Glomerular visceral epithelial cell (primary cell): ENCODE measurements around the gene BST1.
A peak's percentile ranks its signal among the peaks of the same experiment; 100 is the strongest.

Experiments used
- DNase-seq: peaks from one replicate; pipeline ENCODE4 v3.0.0-alpha.2; 2016; ENCODE audit errors: extremely low spot score

Gene BST1

DNA sequence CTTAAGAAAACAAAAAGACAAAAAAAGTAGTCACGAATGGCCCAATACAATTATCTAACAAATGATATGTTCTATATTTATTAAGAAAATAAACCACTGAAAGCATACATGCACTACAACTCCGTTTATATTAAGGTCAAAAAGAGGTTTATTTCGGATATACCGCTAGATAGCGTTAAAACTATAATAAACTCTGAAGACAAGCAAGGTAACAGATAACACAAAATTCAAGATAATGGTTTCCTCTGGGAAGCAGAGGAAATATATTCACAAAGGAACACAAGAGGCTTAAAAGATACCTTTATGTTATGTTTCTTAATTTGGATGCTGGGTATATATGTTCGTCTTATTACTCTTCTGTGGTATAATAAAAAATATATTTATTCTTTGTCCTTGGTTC, 26.0 kb upstream of the BST1 start:
- DNase-seq = no peak

DNA sequence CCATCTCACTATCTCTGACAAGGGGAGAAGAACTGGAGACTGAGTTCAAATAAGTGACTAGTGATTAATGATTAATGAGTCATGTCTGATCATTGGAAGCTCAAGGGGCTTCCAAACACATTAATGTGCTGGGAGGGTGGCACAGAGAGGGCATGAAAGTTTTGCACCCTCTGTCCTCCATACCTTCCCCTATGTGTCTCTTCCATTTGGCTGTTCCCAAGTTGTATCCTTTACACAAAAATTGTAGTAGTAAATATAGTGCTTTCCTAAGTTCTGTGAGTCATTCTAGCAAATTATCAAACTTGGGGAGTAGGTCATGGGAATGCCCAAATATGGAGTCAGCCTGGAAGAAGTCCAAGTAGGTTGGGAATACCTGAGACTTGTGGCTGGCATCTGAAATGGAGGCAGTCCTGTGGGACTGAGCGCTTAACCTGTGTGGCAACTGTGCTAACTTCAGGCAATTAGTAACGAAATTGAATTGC, 25.3 kb upstream of the BST1 start:
- peak; percentile 95 for DNase-seq

DNA sequence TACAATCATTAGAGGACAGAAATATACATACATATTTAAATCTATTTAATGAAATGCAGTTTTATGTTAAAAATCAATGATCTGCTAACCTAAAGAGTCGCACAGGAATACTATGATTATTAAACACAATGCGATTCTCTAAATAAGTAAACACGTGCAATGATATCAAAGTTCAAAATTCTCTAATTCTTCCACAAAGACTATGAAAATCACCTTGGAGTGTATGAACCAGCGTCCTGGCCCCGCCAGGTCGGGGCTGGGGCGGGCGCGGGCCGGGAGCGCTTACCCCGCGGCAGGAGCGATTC, 21.8 kb upstream of the BST1 start:
- no peak for DNase-seq

DNA sequence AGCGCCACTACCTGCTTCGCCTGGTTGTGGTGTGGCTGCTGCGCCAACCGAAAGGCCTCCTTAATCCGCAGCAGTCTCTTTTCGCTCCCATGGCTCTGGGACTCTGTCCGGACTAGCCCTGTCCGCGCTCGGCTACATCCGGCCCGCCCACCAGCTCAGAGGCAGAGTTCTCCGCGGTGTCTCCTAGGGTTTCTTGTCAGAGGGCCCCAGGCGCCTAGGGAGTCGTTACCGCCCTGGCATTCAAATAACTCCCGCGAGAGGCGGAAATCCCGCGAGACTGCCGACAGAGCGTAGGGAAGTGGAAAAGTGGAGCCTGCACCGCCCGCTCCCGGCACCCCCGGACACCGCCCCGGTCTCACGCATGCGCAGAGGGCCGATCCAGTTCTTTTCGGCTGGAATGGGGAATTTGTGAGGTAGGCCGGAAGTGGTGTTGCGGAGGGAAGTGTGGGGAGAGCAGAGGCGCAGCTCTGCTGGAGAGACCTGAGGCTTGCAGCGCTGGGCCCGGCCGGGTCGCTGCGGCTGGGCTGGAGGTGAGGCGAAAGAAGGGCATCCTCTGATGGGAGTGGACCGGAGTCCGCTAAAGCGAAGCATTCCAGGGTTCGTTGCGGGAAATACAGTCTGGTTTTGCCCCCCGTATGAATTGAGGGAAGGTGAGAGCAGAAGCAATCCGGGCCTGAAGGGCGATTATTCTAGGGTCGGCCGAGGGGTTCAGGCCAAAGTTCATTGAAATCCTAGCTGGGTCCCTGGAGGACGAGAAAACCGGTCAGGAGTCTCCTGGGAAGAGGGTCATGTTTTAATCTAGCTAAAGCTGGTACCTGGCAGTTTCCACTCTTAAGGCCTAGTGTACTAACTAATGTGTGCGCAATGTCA, 21.3 kb upstream of the BST1 start, which contains the start of gene FAM200B:
TSS of gene FAM200B (plus strand) at position 456 of the 870 bp plus-strand sequence. CDS start 5,151 bp downstream, outside the sequence.
- DNase-seq = peak; percentile 100

DNA sequence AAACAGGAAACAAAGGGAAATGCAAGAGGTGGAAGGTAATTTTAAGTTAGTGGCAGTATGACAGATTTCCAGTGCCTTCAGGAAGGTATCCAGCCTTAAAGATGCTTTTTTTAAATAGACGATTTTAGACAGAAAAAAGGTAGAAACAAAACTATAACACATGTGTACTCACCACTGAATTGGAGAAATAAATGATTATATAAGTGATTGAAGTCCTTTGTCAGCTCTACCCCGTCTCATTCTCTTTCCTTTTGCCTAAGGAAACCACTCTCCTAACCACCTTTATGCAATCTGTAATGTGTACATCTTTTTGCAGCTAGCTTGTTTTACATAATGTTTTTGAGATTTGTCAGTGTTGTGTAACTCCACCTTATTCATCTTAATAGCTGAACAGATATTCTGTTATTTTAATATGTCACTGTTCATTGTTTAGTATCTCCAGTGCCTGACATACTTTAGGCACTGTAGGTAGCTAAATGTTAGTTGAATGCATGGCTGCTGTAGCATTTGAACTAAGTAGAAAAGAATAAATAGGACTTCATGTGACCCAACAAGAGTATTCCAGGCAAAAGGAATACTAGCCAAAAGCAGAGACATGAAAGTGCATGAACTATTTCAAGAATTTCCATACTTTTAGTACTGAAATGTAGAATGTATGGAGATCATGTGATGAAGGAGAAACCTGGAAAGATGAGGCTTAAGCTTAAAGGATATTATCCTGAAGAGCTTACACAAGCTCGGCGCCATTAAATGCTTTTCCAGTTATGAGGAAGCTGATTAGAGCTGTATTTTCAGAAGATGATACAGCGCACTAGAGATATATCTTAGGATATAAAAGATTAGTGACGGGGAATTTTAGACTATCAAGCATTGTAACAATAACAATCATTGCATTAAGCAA, 20.4 kb upstream of the BST1 start:
- peak; percentile 15 for DNase-seq

DNA sequence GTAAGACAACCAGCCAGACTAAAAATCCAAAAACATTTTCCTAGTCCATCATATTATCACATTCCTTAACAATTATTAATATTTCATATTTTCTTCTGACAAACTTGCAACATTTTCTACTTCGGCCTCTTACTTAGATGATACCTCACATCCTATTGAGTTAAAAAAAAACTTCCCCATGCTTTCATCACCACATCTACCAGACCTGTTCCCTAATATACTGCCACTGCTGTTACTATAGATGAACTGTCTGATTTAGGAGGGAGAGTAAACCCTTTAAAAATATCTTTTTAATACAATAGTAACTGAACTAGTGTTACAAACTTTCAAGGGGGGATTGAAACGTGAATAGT, 19.7 kb upstream of the BST1 start:
- DNase-seq = peak; percentile 14

DNA sequence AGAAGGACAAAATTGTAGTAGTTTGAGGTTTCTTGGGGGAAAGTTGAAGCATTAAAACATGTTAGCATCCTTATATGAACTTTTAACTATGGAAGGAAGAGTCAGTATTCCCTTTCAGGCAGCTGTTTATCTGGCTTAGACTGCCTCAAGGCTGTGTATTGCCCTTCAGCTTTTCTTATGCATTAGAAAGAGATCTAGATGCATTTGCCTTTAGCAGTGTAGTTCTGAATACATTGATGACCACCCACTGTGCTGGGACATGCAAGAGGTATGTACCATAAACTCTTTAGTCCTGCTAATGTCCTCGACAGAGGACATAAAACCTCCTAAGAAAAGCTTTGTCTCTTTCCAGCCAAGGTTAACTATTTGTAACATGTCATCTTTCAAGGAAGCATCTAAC, 18.4 kb upstream of the BST1 start:
- DNase-seq = no peak

DNA sequence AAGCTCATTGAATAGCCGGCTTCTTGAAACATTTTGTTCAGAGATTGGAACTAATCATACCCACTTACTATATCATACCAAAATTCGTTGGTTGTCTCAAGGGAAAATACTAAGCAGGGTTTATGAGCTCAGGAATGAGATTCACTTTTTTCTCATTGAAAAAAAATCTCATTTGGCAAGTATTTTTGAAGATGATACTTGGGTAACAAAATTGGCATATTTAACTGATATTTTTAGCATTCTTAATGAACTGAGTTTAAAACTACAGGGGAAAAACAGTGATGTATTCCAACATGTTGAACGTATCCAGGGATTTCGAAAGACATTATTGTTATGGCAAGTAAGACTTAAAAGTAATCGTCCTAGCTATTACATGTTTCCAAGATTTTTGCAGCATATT, 14.8 kb upstream of the BST1 start:
- DNase-seq = no peak

DNA sequence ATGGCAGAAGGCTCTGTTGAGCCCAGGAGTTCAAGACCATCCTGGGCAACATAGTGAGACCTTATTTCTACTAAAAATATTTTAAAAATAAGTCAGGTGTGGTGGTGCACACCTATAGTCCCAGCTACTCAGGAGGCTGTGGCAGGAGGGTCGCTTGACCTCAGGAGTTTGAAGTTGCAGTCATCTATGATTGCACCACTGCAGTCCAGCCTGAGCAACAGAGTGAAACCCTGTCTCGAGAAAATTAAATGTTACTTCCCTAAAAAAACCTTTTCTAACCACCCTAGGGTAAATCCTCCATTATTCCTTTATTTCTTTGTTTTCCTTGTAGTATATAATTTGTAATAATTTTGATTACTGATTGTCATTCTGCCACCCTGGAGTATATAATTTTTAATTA, 13.3 kb upstream of the BST1 start:
- peak; percentile 30 for DNase-seq

DNA sequence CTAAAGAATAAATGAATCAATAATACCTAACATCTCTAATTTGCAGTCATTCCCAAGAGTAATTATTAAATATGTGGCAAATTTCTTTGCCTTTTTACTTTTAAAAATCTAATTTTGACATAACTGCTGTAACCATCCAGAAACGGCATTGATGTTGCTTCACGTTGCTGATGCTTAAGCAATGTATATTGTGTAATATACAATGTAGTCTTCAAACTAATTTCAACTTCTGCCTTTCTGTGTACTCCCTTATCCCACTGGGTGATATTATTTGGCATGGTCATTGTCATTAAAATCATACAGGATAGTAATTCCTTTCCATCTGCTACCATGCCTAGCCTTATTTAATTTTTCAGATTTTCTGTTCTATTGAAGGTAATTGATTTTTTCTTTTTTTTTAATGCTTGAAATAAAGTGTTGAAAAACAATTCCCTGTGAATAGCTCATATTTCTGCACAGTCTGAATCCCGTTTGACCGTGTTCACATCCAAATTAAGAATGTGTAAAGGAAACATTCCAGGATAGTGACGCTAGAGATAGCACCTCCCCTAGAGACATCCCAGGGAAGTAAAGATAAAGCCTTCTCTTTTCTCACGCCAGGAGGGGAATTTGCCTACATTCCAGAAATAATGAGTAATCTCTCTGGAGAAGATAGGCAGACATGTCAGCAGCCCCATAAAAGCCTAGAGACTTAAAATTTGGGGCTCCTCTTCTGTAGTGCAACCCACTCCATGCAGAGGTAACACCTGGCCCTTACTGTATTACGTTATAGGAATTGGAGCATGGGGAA, 12.7 kb upstream of the BST1 start:
- peak; percentile 95 for DNase-seq

DNA sequence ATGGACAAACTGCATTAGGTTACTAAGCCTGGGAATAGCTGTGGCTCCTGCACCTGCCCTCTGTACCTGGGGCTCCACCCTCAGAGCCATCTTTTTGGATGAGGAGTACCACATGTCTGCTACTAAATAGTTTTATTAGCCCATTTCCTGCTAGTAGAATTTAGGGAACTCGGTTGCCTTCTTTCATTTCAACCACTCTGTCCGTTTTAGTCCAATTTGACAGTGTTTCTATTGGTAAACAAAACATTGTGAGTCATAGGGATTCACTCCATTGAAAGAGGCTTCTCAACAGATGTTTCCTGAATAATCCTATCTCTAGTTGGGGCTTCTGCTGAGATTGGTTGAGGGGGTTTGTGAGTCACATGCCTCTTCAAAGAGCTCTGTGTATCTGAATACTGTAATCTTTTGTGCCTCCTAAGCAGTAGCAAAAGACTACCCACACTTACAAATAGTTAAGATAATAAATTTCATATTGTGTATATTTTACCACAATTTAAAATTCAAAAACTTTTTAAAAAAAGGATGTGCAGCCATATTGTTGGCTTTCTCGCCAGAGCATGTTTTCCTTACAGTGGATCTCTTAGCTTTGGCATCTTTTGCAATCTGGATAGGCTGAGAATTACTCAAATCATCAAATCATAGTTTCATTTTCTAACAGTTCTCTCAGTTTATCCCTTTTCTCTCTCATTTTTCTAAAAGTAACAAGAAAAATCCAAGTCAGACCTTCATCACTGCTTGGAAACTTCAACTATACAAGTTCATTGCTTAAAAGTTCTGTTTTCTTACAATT, 11.3 kb upstream of the BST1 start:
- peak; percentile 50 for DNase-seq

DNA sequence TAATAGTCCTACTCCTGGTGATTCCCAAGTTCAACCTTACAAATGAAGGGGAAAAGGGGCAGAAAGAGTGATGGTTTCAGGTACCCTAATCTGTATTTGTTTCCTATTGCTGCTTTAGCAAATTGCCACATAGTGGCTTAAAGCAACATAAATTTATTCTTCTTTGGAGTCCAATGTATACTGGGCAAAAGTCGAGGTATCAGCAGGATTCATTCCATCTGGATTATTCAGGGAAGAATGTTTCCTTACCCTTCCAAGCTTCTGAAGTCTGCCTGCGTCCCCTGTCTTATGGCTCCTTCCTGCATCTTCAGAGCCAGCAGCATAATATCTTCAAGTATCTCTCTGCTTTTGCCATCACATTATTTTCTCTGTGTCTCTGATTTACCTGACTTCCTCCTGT, 10.3 kb upstream of the BST1 start:
- DNase-seq = no peak

DNA sequence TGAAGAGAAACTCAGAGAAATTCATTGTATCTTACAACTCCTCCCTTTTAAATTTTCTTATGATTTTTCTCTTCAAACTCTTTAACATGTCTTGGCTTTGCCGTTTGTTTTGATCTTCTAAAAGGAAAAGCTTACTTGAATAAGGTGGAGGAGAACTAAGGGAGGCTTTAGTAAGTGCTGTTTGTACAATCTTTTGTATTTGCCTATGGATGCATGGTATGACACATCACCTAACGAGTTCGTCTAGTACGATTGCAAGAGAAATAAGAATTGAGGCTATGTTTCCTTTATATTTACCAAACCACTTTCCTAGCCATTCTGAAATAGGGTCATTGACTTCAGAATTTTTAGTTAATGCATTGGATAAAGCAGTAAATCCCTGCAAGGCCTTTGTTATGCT, 8.4 kb upstream of the BST1 start:
- DNase-seq = no peak

DNA sequence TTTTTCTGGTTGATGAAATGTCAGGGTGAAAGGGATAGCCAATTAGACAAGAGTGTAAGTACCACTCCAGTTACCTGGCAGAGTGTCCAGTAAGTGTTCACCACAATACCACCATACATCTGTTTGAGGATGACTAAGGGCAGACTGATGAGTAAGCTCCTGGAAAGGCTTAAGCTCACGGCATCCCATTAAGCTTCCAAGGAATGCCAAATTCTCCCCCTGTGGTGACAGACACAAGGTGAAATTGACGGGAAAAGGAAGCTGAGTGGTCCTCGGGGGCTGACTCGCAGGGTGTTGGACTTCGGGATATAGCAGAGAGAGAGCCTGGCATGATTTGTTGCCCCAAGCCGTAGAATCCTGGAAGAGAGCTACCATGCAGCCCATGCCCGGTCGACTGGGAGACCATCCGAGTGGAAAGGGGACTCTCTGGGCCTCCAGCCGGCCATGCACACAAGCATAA, 7.6 kb upstream of the BST1 start:
- peak; percentile 99 for DNase-seq

DNA sequence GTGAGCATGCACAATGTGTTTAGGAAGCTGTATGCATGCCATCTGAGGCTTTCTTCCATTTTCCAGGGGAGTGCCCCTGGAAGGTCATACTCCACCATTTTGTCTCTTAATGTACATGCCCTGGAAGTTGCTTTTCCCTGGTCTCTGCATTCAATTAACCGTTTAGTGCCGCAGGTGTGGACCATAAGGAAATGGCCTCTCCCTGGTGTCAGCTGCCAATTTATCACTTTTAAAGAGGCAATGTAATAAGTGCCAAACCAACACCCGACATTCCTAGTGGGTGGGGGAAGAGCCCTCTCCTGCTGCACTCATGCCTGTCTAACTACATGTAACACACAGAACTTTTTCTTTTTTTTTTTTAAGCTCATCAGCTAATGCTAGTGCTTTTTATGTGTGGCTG, 7.1 kb upstream of the BST1 start:
- DNase-seq = peak; percentile 64

DNA sequence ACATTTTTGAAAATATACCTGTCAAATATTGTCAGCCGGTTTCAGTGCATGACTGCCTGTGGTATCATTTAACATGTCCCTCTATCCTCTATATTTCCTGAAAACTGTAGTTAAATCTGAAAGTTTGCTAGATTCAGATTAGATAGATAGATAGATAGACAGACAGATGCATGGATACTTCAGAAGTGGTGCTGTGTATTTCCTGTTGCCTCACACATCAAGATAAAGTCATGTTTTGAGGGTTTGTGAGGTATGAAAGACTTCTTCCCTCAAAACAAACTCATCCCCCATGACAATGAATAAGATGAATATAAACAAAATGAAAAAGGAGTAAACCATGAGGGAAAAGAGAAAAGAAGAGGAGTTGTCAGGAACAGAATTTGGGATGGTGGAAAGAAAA, 6.0 kb upstream of the BST1 start:
- DNase-seq = no peak

DNA sequence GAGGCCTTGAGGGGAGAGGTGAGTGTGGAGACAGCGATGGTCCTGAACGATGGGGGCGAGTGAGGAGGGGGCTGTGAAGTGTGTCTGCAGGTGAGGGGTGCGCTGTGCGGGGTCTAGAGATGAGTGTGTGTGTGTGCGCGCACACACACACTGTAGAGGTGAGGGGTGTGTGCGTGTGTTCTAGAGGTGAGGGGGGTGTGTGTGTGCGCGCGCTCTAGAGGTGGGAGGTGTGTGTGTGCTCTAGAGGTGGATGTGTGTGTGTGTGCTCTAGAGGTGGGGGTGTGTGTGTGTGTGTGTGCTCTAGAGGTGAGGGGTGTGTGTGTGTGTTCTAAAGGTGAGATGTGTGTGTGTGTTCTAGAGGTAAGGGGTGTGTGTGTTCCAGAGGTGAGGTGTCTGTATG, 574 bp downstream of the BST1 start:
- no peak for DNase-seq

DNA sequence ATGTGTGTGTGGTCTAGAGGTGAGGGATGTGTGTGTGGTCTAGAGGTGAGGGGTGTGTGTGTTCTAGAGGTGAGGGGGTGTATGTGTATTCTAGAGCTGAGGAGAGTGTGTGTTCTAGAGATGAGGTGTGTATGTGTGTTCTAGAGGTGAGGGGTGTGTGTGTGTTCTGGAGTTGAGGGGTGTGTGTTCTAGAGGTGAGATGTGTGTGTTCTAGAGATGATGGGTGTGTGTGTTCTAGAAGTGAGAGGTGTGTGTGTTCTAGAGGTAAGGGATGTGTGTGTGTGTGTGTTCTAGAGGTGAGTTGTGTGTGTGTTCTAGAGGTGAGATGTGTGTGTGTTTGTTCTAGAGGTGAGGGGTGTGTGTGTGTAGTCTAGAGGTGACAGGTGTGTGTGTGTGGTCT, 1.3 kb downstream of the BST1 start:
- DNase-seq = no peak

DNA sequence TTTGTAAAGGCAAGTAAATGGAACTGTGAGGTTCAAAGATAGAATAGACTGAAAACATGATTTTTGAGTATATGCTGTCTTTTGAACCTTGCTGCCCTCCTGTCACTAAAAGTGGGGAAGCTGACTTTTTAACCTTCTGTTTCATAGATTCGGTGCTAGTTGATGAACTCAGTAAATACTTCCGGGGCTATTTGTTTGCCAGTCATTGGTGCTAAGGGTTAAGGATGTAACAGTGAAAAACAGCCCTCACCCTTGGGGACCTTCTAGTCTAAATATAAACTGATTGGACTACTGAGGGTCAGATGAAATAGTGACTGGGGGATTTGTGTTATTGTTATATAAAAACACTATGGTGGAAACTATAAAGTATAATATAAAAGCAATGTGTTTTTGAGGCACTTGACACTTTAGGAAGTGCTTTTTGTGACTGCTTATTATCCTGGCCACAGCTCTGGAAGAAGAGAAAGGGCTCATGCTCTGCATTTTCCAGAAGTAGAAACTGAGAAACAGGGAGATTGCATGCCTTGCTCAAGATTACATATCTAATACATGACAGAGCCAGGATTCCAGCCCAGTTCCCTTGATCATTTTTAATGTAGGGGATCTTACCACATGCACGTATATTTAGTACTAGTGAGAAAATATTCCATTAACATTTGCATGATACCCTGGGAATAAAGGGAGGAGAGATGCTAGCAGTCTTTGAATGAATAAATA, 3.9 kb downstream of the BST1 start:
- DNase-seq = no peak

DNA sequence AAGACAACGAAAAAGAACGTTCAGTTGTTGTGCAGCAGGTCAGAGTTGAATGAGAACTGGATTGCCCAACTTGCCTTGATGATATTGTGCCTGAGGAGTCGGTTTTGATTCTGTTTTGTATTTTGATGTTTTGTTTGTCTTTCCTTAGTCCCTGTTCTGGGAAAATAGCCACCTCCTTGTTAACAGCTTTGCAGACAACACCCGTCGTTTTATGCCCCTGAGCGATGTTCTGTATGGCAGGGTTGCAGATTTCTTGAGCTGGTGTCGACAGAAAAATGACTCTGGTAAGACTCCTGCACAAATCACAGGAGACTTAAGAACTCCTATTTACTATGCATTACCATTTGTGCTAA, 4.5 kb downstream of the BST1 start:
- no peak for DNase-seq

DNA sequence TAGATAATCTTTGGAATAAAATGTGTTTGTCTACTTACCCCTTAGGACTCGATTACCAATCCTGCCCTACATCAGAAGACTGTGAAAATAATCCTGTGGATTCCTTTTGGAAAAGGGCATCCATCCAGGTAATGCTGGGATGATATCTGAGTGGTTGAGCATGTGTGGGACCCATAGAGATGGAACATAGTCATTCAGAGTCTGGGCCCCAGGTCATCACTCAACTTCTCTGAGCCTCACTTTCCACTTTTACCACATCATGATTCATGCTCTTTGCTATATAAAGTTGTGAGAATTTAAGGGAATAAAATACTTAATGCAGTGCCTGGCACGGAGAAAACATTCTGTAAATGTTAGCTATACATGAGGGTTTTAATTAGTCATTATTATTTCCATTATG, 8.9 kb downstream of the BST1 start:
- no peak for DNase-seq
